H1 (cell line): ENCODE data around the gene SEL1L.

Experiments used
- CEBPB ChIP-seq: IDR thresholded peaks from 2 replicates; pipeline ENCODE4 v1.6.1; 2012; ENCODE audit warnings: low read depth, low read length
- CTCF ChIP-seq, 3 experiments: IDR thresholded peaks; 1 replicate in 2 of 3; 2 replicates in 1 of 3; pipeline versions ENCODE4 v1.5.1 to v1.6.1; 2011; ENCODE audit warnings: low read length in 3 of 3, mild to moderate bottlenecking in 3 of 3, inconsistent platforms in 2 of 3, low read depth in 1 of 3, moderate library complexity in 1 of 3; ENCODE audit not compliant: insufficient read depth in 1 of 3; ENCODE audit errors: control extremely low read depth in 1 of 3
- EZH2 ChIP-seq: fragments of 200-600 bp; sonication (generic); IDR thresholded peaks from 2 replicates; pipeline ENCODE4 v1.7.1; 2012; ENCODE audit warnings: low read depth, mild to moderate bottlenecking, moderate library complexity, low read length, inconsistent platforms; ENCODE audit not compliant: severe bottlenecking
- JUN ChIP-seq: IDR thresholded peaks from 2 replicates; pipeline ENCODE4 v1.6.1; 2011; ENCODE audit warnings: low read depth, mild to moderate bottlenecking, improper control_type of control experiment, low read length
- MAFK ChIP-seq: IDR thresholded peaks from 2 replicates; pipeline ENCODE4 v1.6.1; 2012; ENCODE audit warnings: low read depth, mild to moderate bottlenecking, improper control_type of control experiment, low read length
- NRF1 ChIP-seq: IDR thresholded peaks from 2 replicates; pipeline ENCODE4 v1.6.1; 2011; ENCODE audit warnings: mild to moderate bottlenecking, low read depth, low read length, improper control_type of control experiment
- POLR2A ChIP-seq, 2 experiments: IDR thresholded peaks; 1 replicate in 1 of 2; 2 replicates in 1 of 2; pipeline ENCODE4 v1.6.1; 2011; ENCODE audit warnings: low read depth in 2 of 2, low read length in 2 of 2, mild to moderate bottlenecking in 2 of 2; ENCODE audit errors: control extremely low read depth in 1 of 2
- POLR2AphosphoS5 ChIP-seq: IDR thresholded peaks from 2 replicates; pipeline ENCODE4 v1.6.1; 2011; ENCODE audit warnings: low read depth, low read length

- TF ChIP-seq EZH2 = no peak
- TF ChIP-seq JUN = no peak
- no peak for TF ChIP-seq NRF1
- TF ChIP-seq CTCF (IDR thresholded peaks at IDR 0.05; ENCODE audit: control extremely low read depth in 1 of 3, insufficient read depth in 1 of 3, low read depth in 1 of 3, low read length in 3 of 3) = no peak
- no peak for TF ChIP-seq POLR2A (IDR thresholded peaks at IDR 0.05; ENCODE audit: control extremely low read depth in 1 of 2, low read depth in 2 of 2, low read length in 2 of 2)
- TF ChIP-seq POLR2AphosphoS5 = no peak
- TF ChIP-seq CEBPB = no peak
- no peak for TF ChIP-seq MAFK
Observed at GRCh38 chr14:81555684-81556083, 22.0 kb upstream of the SEL1L start.
